Lower lobe of right lung (tissue), 2 donors: ENCODE results near the gene MYH7B. TPM values are rescaled to one million over a fixed set of nuclear protein-coding genes. Genes with fewer than 3 reads are reported as not detected.

ENCODE experiments used
- ATAC-seq, 2 donors: fragments of 200-7000 bp; cut with Tn5 transposase; one replicate each; pipeline ENCODE4 v1.9.1; 2020 to 2022; ENCODE audit warnings: mild to moderate bottlenecking in 2 of 2, moderate library complexity in 2 of 2
- DNase-seq: peaks from one replicate; pipeline ENCODE4 v3.0.0-alpha.2; 2020
- H3K27ac ChIP-seq: fragments of 200-600 bp; one replicate; pipeline ENCODE4 v1.8.0; 2022
- H3K27me3 ChIP-seq: fragments of 200-600 bp; one replicate; pipeline ENCODE4 v1.8.0; 2022; ENCODE audit warnings: low read depth
- H3K36me3 ChIP-seq: fragments of 200-600 bp; one replicate; pipeline ENCODE4 v1.8.0; 2022; ENCODE audit warnings: mild to moderate bottlenecking
- H3K4me1 ChIP-seq: fragments of 200-600 bp; one replicate; pipeline ENCODE4 v1.8.0; 2022
- H3K4me3 ChIP-seq: fragments of 200-600 bp; one replicate; pipeline ENCODE4 v1.8.0; 2022; ENCODE audit warnings: mild to moderate bottlenecking
- H3K9me3 ChIP-seq: fragments of 200-600 bp; one replicate; pipeline ENCODE4 v1.8.0; 2022
- CTCF ChIP-seq: fragments of 200-600 bp; IDR thresholded peaks from one replicate; pipeline ENCODE4 v1.8.0; 2022; ENCODE audit warnings: antibody characterized with exemption, mild to moderate bottlenecking
- intact Hi-C: fragments of 100-400 bp; cut with DNase I; formaldehyde crosslinking; loops from one replicate; pipeline ENCODE4 v1.11.0; 2022
- total RNA-seq: library from RNA; stranded (reverse); fragmentation: NEBNext Ultra II Directional; extraction: Animal tissue kit (Norgen Biotek cat#: 25700); gene quantifications from one replicate; pipeline ENCODE4 v1.2.1, GENCODE V29; 2021
- donor health status: DM: no; HTN: yes; CAD: no; lungs with severe emphysema.

The MYH7B gene
- total RNA-seq, 1 donor from 2014 or later, result 0.56 TPM

- H3K4me1 ChIP-seq, result peaks cover 13% of the 10 kb centered on the region
- intact Hi-C loops, result no loop called here
- H3K9me3 ChIP-seq, result no peaks in the 10 kb centered on the region
- DNase-seq, result no peak
- no peak for ATAC-seq
- H3K4me3 ChIP-seq, result no peak overlapping the region
- peaks cover 71% of the 10 kb centered on the region for H3K36me3 ChIP-seq
- H3K27ac ChIP-seq, result no peak overlapping the region
- no peak for TF ChIP-seq CTCF
- H3K27me3 ChIP-seq, result no peaks in the 10 kb centered on the region
Observed at GRCh38 chr20:34920055-34920454, 35.6 kb upstream of the MYH7B start.

- Histone ChIP-seq H3K36me3 (peaks cover 82% of the 10 kb centered on the region), H3K27ac (no peak overlapping the region), H3K9me3 (no peaks in the 10 kb centered on the region), H3K4me3 (no peak overlapping the region), H3K27me3 (no peaks in the 10 kb centered on the region), H3K4me1 (peaks cover 13% of the 10 kb centered on the region)
- intact Hi-C loops, result no loop called here
- no peak for ATAC-seq
- no peak for DNase-seq
- no peak for TF ChIP-seq CTCF
Observed at GRCh38 chr20:34921436-34921835, 34.2 kb upstream of the MYH7B start.

- intact Hi-C loops, result no loop called here
- DNase-seq (no peak), ATAC-seq (peak; percentile 79 to 88)
- no peaks in the 10 kb centered on the region for H3K9me3 ChIP-seq
- H3K36me3 ChIP-seq, result peaks cover 96% of the 10 kb centered on the region
- TF ChIP-seq CTCF, result no peak
- H3K27ac ChIP-seq, result peak overlapping the region; percentile 63
- no peaks in the 10 kb centered on the region for H3K27me3 ChIP-seq
- no peak overlapping the region for H3K4me3 ChIP-seq
- peaks cover 13% of the 10 kb centered on the region for H3K4me1 ChIP-seq
Observed at GRCh38 chr20:34922654-34923381, 32.9 kb upstream of the MYH7B start.

- Histone ChIP-seq H3K4me3 (no peak overlapping the region), H3K4me1 (peaks cover 13% of the 10 kb centered on the region), H3K27me3 (no peaks in the 10 kb centered on the region), H3K9me3 (no peaks in the 10 kb centered on the region), H3K27ac (peak overlapping the region; percentile 63), H3K36me3 (peaks cover 96% of the 10 kb centered on the region)
- intact Hi-C loops, result no loop called here
- ATAC-seq (no peak), DNase-seq (no peak)
- TF ChIP-seq CTCF, result no peak
Observed at GRCh38 chr20:34923414-34923813, 32.3 kb upstream of the MYH7B start.

GRCh38 chr20:34925341-34925740, 30.3 kb upstream of the MYH7B start:
- DNase-seq (no peak), ATAC-seq (no peak)
- TF ChIP-seq CTCF, result no peak
- H3K27me3 ChIP-seq, result no peaks in the 10 kb centered on the region
- H3K9me3 ChIP-seq, result no peaks in the 10 kb centered on the region
- peaks cover 13% of the 10 kb centered on the region for H3K4me1 ChIP-seq
- H3K36me3 ChIP-seq, result peaks cover 98% of the 10 kb centered on the region
- H3K4me3 ChIP-seq, result no peak overlapping the region
- H3K27ac ChIP-seq, result no peak overlapping the region
- intact Hi-C loops, result no loop called here
